Measurements from ENCODE around the gene TMEM53.

The TMEM53 gene

DNA sequence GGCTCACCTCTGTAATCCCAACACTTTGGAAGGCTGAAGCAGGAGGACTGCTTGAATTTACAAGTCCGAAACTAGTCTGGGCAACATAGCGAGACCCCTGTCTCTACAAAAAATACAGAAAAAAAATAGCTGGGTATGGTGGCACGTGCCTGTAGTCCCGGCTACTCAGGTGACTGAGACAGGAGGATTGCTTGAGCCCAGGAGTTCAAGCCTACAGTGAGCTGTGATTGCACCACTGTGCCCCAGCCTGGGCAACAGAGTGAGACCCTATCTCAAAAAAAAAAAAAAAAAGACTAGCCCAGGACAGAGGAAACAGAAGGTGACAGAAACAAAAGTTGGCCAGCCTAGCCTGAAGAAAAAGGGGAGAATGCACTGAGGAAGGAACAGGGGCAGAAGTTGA, 21.4 kb upstream of the TMEM53 start:
- no peaks in the 10 kb centered on the region for H3K9me2 ChIP-seq (replicated peaks; ENCODE audit: insufficient read depth, low read length)
- H3K4me3 ChIP-seq (ENCODE audit: insufficient read depth, low read length, poor library complexity, severe bottlenecking), result no peak overlapping the region
- H2AFZ ChIP-seq (ENCODE audit: low read depth, low read length, severe bottlenecking), result peak overlapping the region; percentile 52
- H3F3A ChIP-seq (ENCODE audit: insufficient read depth), result peaks cover 15% of the 10 kb centered on the region
- H4K20me1 ChIP-seq (ENCODE audit: low read depth, low read length), result no peaks in the 10 kb centered on the region
- no peaks in the 10 kb centered on the region for H3K79me2 ChIP-seq (ENCODE audit: insufficient read depth, low read length)
- TF ChIP-seq CTCF (IDR thresholded peaks at IDR 0.05; ENCODE audit: insufficient read depth, low read length, poor library complexity, severe bottlenecking), result no peak
- TF ChIP-seq EZH2phosphoT487 (conservative IDR thresholded peaks at IDR 0.05; ENCODE audit: low read length), result no peak
- H3K9me3 ChIP-seq (ENCODE audit: insufficient read depth, low read length), result no peaks in the 10 kb centered on the region
- H3K27me3 ChIP-seq (ENCODE audit: low read length), result no peaks in the 10 kb centered on the region
- H3K4me2 ChIP-seq (ENCODE audit: low read depth, low read length, poor library complexity, severe bottlenecking), result no peak overlapping the region
- H3K9ac ChIP-seq (ENCODE audit: low read length), result no peak overlapping the region
- peak overlapping the region; percentile 69 for H3K27ac ChIP-seq (ENCODE audit: low read depth, low read length)
- H3K36me3 ChIP-seq (ENCODE audit: low read length), result no peaks in the 10 kb centered on the region

DNA sequence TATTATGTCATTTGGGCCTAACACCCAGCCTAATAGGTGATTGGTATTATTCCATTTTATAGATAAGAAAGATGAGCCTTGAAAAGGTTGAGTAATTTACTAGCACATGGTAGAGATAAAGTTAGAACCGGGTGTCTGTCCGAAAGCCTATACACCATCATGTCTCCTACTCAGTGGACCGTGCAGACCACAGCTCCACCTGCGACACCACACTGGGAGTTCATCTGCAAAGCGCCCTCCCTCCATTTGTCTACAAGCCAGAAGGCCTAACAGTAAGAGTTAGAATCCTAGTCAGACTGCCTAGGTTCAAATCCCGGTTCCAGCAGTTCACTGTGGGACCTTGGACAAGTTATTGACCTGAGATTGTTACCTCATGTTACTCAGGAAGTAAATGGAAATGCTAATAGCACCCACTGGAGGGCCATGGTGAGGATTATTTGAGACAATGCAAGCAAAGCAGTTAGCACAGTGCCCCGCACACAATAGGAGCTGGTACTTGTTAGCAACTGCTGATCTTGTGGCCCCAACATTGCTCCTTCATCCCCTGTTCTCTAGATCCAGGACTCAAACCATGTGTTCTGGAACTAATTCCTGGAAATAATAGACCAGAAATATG, 20.7 kb upstream of the TMEM53 start:
- H3K9me2 ChIP-seq (replicated peaks; ENCODE audit: insufficient read depth, low read length), result no peaks in the 10 kb centered on the region
- TF ChIP-seq CTCF (IDR thresholded peaks at IDR 0.05; ENCODE audit: insufficient read depth, low read length, poor library complexity, severe bottlenecking) (no peak), EZH2phosphoT487 (conservative IDR thresholded peaks at IDR 0.05; ENCODE audit: low read length) (no peak)
- no peaks in the 10 kb centered on the region for H4K20me1 ChIP-seq (ENCODE audit: low read depth, low read length)
- no peak overlapping the region for H3K4me3 ChIP-seq (ENCODE audit: insufficient read depth, low read length, poor library complexity, severe bottlenecking)
- H3K36me3 ChIP-seq (ENCODE audit: low read length), result no peaks in the 10 kb centered on the region
- no peaks in the 10 kb centered on the region for H3K27me3 ChIP-seq (ENCODE audit: low read length)
- peaks cover 15% of the 10 kb centered on the region for H3F3A ChIP-seq (ENCODE audit: insufficient read depth)
- H3K9me3 ChIP-seq (ENCODE audit: insufficient read depth, low read length), result no peaks in the 10 kb centered on the region
- H3K27ac ChIP-seq (ENCODE audit: low read depth, low read length), result peak overlapping the region; percentile 69
- H2AFZ ChIP-seq (ENCODE audit: low read depth, low read length, severe bottlenecking), result peak overlapping the region; percentile 5
- peak overlapping the region; percentile 26 for H3K9ac ChIP-seq (ENCODE audit: low read length)
- peak overlapping the region; percentile 43 for H3K4me2 ChIP-seq (ENCODE audit: low read depth, low read length, poor library complexity, severe bottlenecking)
- H3K79me2 ChIP-seq (ENCODE audit: insufficient read depth, low read length), result no peaks in the 10 kb centered on the region

- TF ChIP-seq EZH2phosphoT487 (conservative IDR thresholded peaks at IDR 0.05; ENCODE audit: low read length) (no peak), CTCF (IDR thresholded peaks at IDR 0.05; ENCODE audit: insufficient read depth, low read length, poor library complexity, severe bottlenecking) (no peak)
- Histone ChIP-seq H3K27ac (ENCODE audit: low read depth, low read length) (peak overlapping the region; percentile 69; the same call in 1 of the 2 replicates), H2AFZ (ENCODE audit: low read depth, low read length, severe bottlenecking) (no peak overlapping the region)
These were observed 19.6 kb upstream of the TMEM53 start for GRCh38 chr1:44693900-44694299.

More at GRCh38 chr1:44693900-44694299, 19.6 kb upstream of the TMEM53 start:
- H3K79me2 ChIP-seq (ENCODE audit: insufficient read depth, low read length), result no peaks in the 10 kb centered on the region
- no peaks in the 10 kb centered on the region for H3K27me3 ChIP-seq (ENCODE audit: low read length)
- no peaks in the 10 kb centered on the region for H4K20me1 ChIP-seq (ENCODE audit: low read depth, low read length)
- H3K4me3 ChIP-seq (ENCODE audit: insufficient read depth, low read length, poor library complexity, severe bottlenecking), result no peak overlapping the region
- H3K36me3 ChIP-seq (ENCODE audit: low read length), result no peaks in the 10 kb centered on the region
- H3K4me2 ChIP-seq (ENCODE audit: low read depth, low read length, poor library complexity, severe bottlenecking), result no peak overlapping the region
- H3K9ac ChIP-seq (ENCODE audit: low read length), result no peak overlapping the region
- peaks cover 15% of the 10 kb centered on the region for H3F3A ChIP-seq (ENCODE audit: insufficient read depth)
- H3K9me3 ChIP-seq (ENCODE audit: insufficient read depth, low read length), result no peaks in the 10 kb centered on the region
- no peaks in the 10 kb centered on the region for H3K9me2 ChIP-seq (replicated peaks; ENCODE audit: insufficient read depth, low read length)

All from SU-DHL-6 (cell line).